Endothelial cell of hepatic sinusoid (primary cell): ENCODE measurements around the gene LCK.

Source experiments
- in situ Hi-C: cut with HindIII; loops from 2 replicates; pipeline ENCODE4 v1.10.0; 2017; ENCODE audit warnings: low sequenced_read_pairs

LCK gene

GRCh38 chr1:32250893-32251716 is at the start of gene LCK:
LCK (plus strand) TSS chr1:32251265; CDS start chr1:32274330, 23,065 bp downstream.
- in situ Hi-C loops, result loop anchor here (5.0 kb wide), 1 partner anchor 46 kb away; no protein-coding TSS in a partner anchor

- in situ Hi-C loops, result loop anchor here (5.0 kb wide), 1 partner anchor 202 kb away; no protein-coding TSS in a partner anchor
These were observed 46.1 kb upstream of the LCK start for GRCh38 chr1:32204943-32205361.

- in situ Hi-C loops, result loop anchor here (5.0 kb wide), 1 partner anchor 202 kb away; no protein-coding TSS in a partner anchor
These were observed 45.4 kb upstream of the LCK start, which contains the start of gene IQCC for GRCh38 chr1:32205401-32206370. IQCC (plus strand) TSS chr1:32205671; CDS start chr1:32205682, 11 bp downstream.

GRCh38 chr1:32208469-32208868 is 42.6 kb upstream of the LCK start:
- in situ Hi-C loops, result loop anchor here (5.0 kb wide), 1 partner anchor 199 kb away; no protein-coding TSS in a partner anchor

- in situ Hi-C loops, result loop anchor here (5.0 kb wide), 1 partner anchor 198 kb away; no protein-coding TSS in a partner anchor
These were observed 42.2 kb upstream of the LCK start, which contains the start of gene DCDC2B for GRCh38 chr1:32208891-32209328. DCDC2B (plus strand) TSS chr1:32209089; CDS start chr1:32209094, 5 bp downstream.

- in situ Hi-C loops, result no loop called here
These were observed 35.2 kb upstream of the LCK start for GRCh38 chr1:32215629-32216480.

GRCh38 chr1:32216566-32216965 is 34.5 kb upstream of the LCK start:
- in situ Hi-C loops, result no loop called here

GRCh38 chr1:32219022-32219421 is 32.0 kb upstream of the LCK start:
- in situ Hi-C loops, result no loop called here

GRCh38 chr1:32220746-32221580 is 30.1 kb upstream of the LCK start:
- in situ Hi-C loops, result no loop called here

- in situ Hi-C loops, result no loop called here
These were observed 29.5 kb upstream of the LCK start for GRCh38 chr1:32221581-32221979.

- in situ Hi-C loops, result no loop called here
These were observed 28.9 kb upstream of the LCK start, which contains the start of the genes EIF3I and TMEM234 for GRCh38 chr1:32221980-32222755. EIF3I (plus strand) TSS chr1:32222407; CDS start chr1:32222442, 35 bp downstream. TMEM234 (minus strand) TSS chr1:32222353; CDS start chr1:32222322, 31 bp downstream.

GRCh38 chr1:32223683-32224082 is 27.4 kb upstream of the LCK start:
- in situ Hi-C loops, result no loop called here

- in situ Hi-C loops, result no loop called here
These were observed 26.8 kb upstream of the LCK start for GRCh38 chr1:32224285-32224684.

GRCh38 chr1:32228771-32229170 is 22.3 kb upstream of the LCK start:
- in situ Hi-C loops, result no loop called here

GRCh38 chr1:32231843-32232432 is 19.1 kb upstream of the LCK start:
- in situ Hi-C loops, result no loop called here

GRCh38 chr1:32232558-32233304 is 18.3 kb upstream of the LCK start:
- in situ Hi-C loops, result no loop called here

GRCh38 chr1:32234792-32235191 is 16.3 kb upstream of the LCK start:
- in situ Hi-C loops, result no loop called here
